Upper lobe of right lung (tissue), 1 donor: ENCODE data around the gene ZNF440. TPM values are rescaled to one million over a fixed set of nuclear protein-coding genes. Genes with fewer than 3 reads are reported as not detected.
"Not testable (repeated sequence)": the region's sequence is repeated elsewhere in the genome, so short reads cannot be mapped to it uniquely, and the experiment has no call there.

ENCODE experiments used
- ATAC-seq: fragments of 200-7000 bp; cut with Tn5 transposase; one replicate; pipeline ENCODE4 v1.9.1; 2020; ENCODE audit warnings: mild to moderate bottlenecking, moderate library complexity
- DNase-seq: peaks from one replicate; pipeline ENCODE4 v3.0.0-alpha.2; 2020
- H3K27ac ChIP-seq: fragments of 200-600 bp; one replicate; pipeline ENCODE4 v1.8.0; 2022
- H3K27me3 ChIP-seq: fragments of 200-600 bp; one replicate; pipeline ENCODE4 v1.8.0; 2022; ENCODE audit warnings: mild to moderate bottlenecking
- H3K36me3 ChIP-seq: fragments of 200-600 bp; one replicate; pipeline ENCODE4 v1.8.0; 2022
- H3K4me1 ChIP-seq: fragments of 200-600 bp; one replicate; pipeline ENCODE4 v1.8.0; 2022
- H3K4me3 ChIP-seq: fragments of 200-600 bp; one replicate; pipeline ENCODE4 v1.8.0; 2022; ENCODE audit warnings: mild to moderate bottlenecking
- H3K9me3 ChIP-seq: fragments of 200-600 bp; one replicate; pipeline ENCODE4 v1.8.0; 2022
- CTCF ChIP-seq: fragments of 200-600 bp; IDR thresholded peaks from one replicate; pipeline ENCODE4 v1.8.0; 2022; ENCODE audit warnings: antibody characterized with exemption
- intact Hi-C: fragments of 100-400 bp; cut with DNase I; formaldehyde crosslinking; loops from one replicate; pipeline ENCODE4 v1.11.0; 2022
- total RNA-seq: library from RNA; stranded (reverse); fragmentation: NEBNext Ultra II Directional; extraction: Animal tissue kit (Norgen Biotek cat#: 25700); gene quantifications from one replicate; pipeline ENCODE4 v1.2.1, GENCODE V29; 2021
- donor health status: DM: no; HTN: yes; CAD: no; lungs with severe emphysema.

Gene ZNF440
- total RNA-seq, 1 donor from 2014 or later, result 12.4 TPM

DNA sequence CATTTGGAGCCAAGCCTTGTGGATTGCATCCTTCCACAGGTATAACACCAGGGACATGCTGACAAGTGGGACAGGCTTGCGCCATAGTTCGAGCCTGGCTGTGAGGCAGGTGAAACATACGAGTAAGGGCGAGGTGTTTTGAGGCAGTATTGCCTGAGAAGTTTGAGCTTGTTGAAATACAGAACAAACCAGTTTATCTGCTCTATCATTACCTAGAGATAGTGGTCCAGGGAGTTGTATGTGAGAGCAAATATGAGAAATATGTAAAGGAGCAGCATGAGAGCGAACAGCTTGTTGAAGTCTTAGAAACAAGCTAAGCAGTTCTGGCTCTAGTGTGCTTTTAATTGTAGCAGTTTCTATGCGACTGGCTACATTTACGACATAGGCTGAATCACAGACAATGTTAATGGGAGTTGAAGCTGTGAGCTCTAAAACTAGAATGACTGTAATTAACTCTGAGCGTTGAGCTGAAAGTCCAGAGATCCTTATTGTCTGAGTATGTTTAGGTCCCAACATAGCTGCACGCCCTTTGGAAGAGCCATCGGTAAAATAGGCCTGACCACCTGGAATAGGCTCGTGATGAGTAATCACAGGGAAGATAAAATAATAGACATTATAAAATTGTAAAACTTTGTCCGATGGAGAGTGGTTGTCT is 42.6 kb downstream of the ZNF440 start:
- H3K4me1 ChIP-seq, result no peaks in the 10 kb centered on the region
- H3K36me3 ChIP-seq, result no peaks in the 10 kb centered on the region
- no peak for TF ChIP-seq CTCF
- H3K27ac ChIP-seq, result peak overlapping the region; percentile 63
- DNase-seq, result peak; percentile 77
- no peaks in the 10 kb centered on the region for H3K9me3 ChIP-seq
- no peaks in the 10 kb centered on the region for H3K27me3 ChIP-seq
- no peak overlapping the region for H3K4me3 ChIP-seq
- intact Hi-C loops, result no loop called here
- peak; percentile 92 for ATAC-seq

DNA sequence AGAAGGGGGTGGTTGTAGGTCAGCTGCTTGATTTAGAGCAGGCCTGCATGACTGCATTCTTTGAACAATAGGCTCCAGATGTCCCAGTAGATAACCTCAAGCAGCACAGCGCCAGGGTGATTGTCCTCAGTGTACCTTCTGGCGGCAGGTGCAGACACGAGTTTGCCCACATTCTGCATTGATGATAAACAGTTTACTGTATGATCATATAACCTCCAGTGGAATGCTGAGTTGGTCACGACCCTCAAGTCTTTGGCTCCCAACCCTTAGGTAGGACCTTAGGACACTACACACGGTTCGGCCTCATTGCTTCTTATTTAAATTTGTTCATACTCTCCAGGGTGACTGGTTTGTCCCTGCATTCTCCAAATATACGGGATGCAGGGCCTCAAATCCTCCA is 46.6 kb downstream of the ZNF440 start:
- Histone ChIP-seq H3K27ac (no peak overlapping the region), H3K36me3 (no peaks in the 10 kb centered on the region), H3K27me3 (no peaks in the 10 kb centered on the region), H3K4me3 (no peak overlapping the region), H3K4me1 (no peaks in the 10 kb centered on the region), H3K9me3 (no peaks in the 10 kb centered on the region)
- TF ChIP-seq CTCF, result no peak
- DNase-seq, result no peak
- no peak for ATAC-seq
- intact Hi-C loops, result no loop called here

GRCh38 chr19:11861301-11861700 is 47.2 kb downstream of the ZNF440 start:
- H3K9me3 ChIP-seq, result no peaks in the 10 kb centered on the region

DNA sequence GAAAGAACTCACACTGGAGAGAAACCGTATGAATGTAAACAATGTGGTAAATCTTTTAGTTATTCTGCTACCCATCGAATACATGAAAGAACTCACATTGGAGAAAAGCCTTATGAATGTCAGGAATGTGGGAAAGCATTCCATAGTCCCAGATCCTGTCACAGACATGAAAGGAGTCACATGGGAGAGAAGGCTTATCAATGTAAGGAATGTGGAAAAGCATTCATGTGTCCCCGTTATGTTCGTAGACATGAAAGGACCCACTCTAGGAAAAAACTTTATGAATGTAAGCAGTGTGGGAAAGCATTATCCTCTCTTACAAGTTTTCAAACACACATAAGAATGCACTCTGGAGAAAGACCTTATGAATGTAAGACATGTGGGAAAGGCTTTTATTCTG is 53.7 kb downstream of the ZNF440 start:
- intact Hi-C loops, ATAC-seq, H3K27ac ChIP-seq, H3K4me1 ChIP-seq, H3K4me3 ChIP-seq, DNase-seq, H3K27me3 ChIP-seq: not testable (repeated sequence)
- H3K36me3 ChIP-seq, result peaks cover 23% of the 10 kb centered on the region
- peaks cover 33% of the 10 kb centered on the region for H3K9me3 ChIP-seq

More at GRCh38 chr19:11861301-11861700, 47.2 kb downstream of the ZNF440 start:
- DNase-seq (no peak), ATAC-seq (no peak)
- Histone ChIP-seq H3K27me3 (no peaks in the 10 kb centered on the region), H3K4me3 (no peak overlapping the region), H3K27ac (no peak overlapping the region), H3K4me1 (no peaks in the 10 kb centered on the region), H3K36me3 (peaks cover 3% of the 10 kb centered on the region)
- intact Hi-C loops, result no loop called here
- TF ChIP-seq CTCF, result no peak

DNA sequence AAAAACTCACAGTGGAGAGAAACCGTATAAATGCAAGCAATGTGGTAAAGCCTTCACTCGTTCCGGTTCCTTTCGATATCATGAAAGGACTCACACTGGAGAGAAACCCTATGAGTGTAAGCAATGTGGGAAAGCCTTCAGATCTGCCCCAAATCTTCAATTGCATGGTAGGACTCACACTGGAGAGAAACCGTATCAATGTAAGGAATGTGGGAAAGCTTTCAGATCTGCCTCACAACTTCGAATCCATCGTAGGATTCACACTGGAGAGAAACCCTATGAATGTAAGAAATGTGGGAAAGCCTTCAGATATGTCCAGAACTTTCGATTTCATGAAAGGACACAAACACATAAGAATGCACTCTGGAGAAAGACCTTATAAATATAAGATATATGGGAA is 54.1 kb downstream of the ZNF440 start:
- intact Hi-C loops, result no loop called here
- DNase-seq, result no peak
- H3K27ac ChIP-seq, result no peak overlapping the region
- H3K4me1 ChIP-seq, result no peaks in the 10 kb centered on the region
- H3K36me3 ChIP-seq, result peaks cover 23% of the 10 kb centered on the region
- H3K27me3 ChIP-seq, result no peaks in the 10 kb centered on the region
- H3K4me3 ChIP-seq, result no peak overlapping the region
- ATAC-seq, result no peak
- H3K9me3 ChIP-seq, result peaks cover 33% of the 10 kb centered on the region
- no peak for TF ChIP-seq CTCF

GRCh38 chr19:11872624-11873023 is 58.6 kb downstream of the ZNF440 start:
- intact Hi-C loops, result no loop called here
- no peak overlapping the region for H3K4me3 ChIP-seq
- no peaks in the 10 kb centered on the region for H3K27me3 ChIP-seq
- no peak for ATAC-seq
- no peak for TF ChIP-seq CTCF
- DNase-seq, result no peak
- H3K27ac ChIP-seq, result no peak overlapping the region
- H3K9me3 ChIP-seq, result peaks cover 23% of the 10 kb centered on the region
- no peaks in the 10 kb centered on the region for H3K4me1 ChIP-seq
- peaks cover 8% of the 10 kb centered on the region for H3K36me3 ChIP-seq
